Large intestine (tissue), 3 donors: ENCODE results near the gene UAP1L1. TPM values are rescaled to one million over a fixed set of nuclear protein-coding genes. Genes with fewer than 3 reads are reported as not detected.

ENCODE experiments used
- DNase-seq, 2 donors: peaks; one replicate each; pipeline versions ENCODE4 v3.0.0 to v3.0.0-alpha.2; 2013
- H3K27ac ChIP-seq: one replicate; pipeline ENCODE4 v1.5.1; 2013; ENCODE audit warnings: low read length
- H3K27me3 ChIP-seq: 2 replicates; pipeline ENCODE4 v1.6.1; 2013; ENCODE audit warnings: low read length; ENCODE audit not compliant: control insufficient read depth, insufficient read depth
- H3K36me3 ChIP-seq: 2 replicates; pipeline ENCODE4 v1.6.1; 2013; ENCODE audit warnings: low read length; ENCODE audit not compliant: control insufficient read depth, insufficient read depth
- H3K4me1 ChIP-seq: one replicate; pipeline ENCODE4 v1.6.1; 2013; ENCODE audit warnings: low read length; ENCODE audit not compliant: control insufficient read depth, insufficient read depth
- H3K4me3 ChIP-seq: one replicate; pipeline ENCODE4 v1.5.1; 2013; ENCODE audit warnings: low read length
- H3K9me3 ChIP-seq: one replicate; pipeline ENCODE4 v1.6.1; 2013; ENCODE audit warnings: mild to moderate bottlenecking, low read depth, low read length, moderate library complexity; ENCODE audit not compliant: control insufficient read depth
- WGBS: methylation state at CpG from one replicate; pipeline ENCODE4 v1.1.5; 2013; ENCODE audit warnings: low lambda C conversion rate; ENCODE audit not compliant: insufficient coverage; 5-methylcytosine and 5-hydroxymethylcytosine counted together
- polyA plus RNA-seq: library from polyadenylated mRNA; unstranded; fragments of 120-200 nt; gene quantifications from one replicate; pipeline ENCODE4 v1.2.1, GENCODE V29; 2013

Gene UAP1L1
- polyA plus RNA-seq, 1 donor, result 32.4 TPM

- WGBS, result no CpG with 5 or more reads among the region's 28 CpGs
- Histone ChIP-seq H3K4me3 (no peak overlapping the region), H3K27me3 (peaks cover 19% of the 10 kb centered on the region), H3K9me3 (peaks cover 11% of the 10 kb centered on the region), H3K4me1 (peaks cover 13% of the 10 kb centered on the region), H3K27ac (no peak overlapping the region), H3K36me3 (peaks cover 43% of the 10 kb centered on the region)
- DNase-seq, result no peak
These were observed 33.8 kb downstream of the UAP1L1 start for GRCh38 chr9:137110911-137111787.

GRCh38 chr9:137111788-137112563 lies 34.7 kb downstream of the UAP1L1 start:
- peaks cover 35% of the 10 kb centered on the region for H3K36me3 ChIP-seq
- no peak overlapping the region for H3K27ac ChIP-seq
- no CpG with 5 or more reads among the region's 35 CpGs for WGBS
- no peak overlapping the region for H3K4me3 ChIP-seq
- peaks cover 11% of the 10 kb centered on the region for H3K9me3 ChIP-seq
- H3K4me1 ChIP-seq, result peaks cover 15% of the 10 kb centered on the region
- peaks cover 21% of the 10 kb centered on the region for H3K27me3 ChIP-seq
- no peak for DNase-seq

- Histone ChIP-seq H3K27me3 (peaks cover 28% of the 10 kb centered on the region), H3K27ac (no peak overlapping the region), H3K9me3 (peaks cover 11% of the 10 kb centered on the region), H3K4me1 (peaks cover 20% of the 10 kb centered on the region), H3K4me3 (no peak overlapping the region), H3K36me3 (peaks cover 28% of the 10 kb centered on the region)
- WGBS, result no CpG with 5 or more reads among the region's 42 CpGs
- DNase-seq, result no peak
These were observed 35.5 kb downstream of the UAP1L1 start for GRCh38 chr9:137112564-137113384.

- peaks cover 20% of the 10 kb centered on the region for H3K36me3 ChIP-seq
- no peak for DNase-seq
- H3K4me1 ChIP-seq, result peaks cover 20% of the 10 kb centered on the region
- H3K27ac ChIP-seq, result no peak overlapping the region
- no CpG with 5 or more reads among the region's 66 CpGs for WGBS
- H3K9me3 ChIP-seq, result peaks cover 11% of the 10 kb centered on the region
- no peak overlapping the region for H3K4me3 ChIP-seq
- peaks cover 28% of the 10 kb centered on the region for H3K27me3 ChIP-seq
These were observed 36.3 kb downstream of the UAP1L1 start for GRCh38 chr9:137113385-137114159.

- peaks cover 13% of the 10 kb centered on the region for H3K36me3 ChIP-seq
- H3K9me3 ChIP-seq, result peaks cover 11% of the 10 kb centered on the region
- peaks cover 28% of the 10 kb centered on the region for H3K27me3 ChIP-seq
- peaks cover 20% of the 10 kb centered on the region for H3K4me1 ChIP-seq
- DNase-seq, result no peak
- WGBS, result no CpG with 5 or more reads among the region's 45 CpGs
- peak overlapping the region; percentile 38 for H3K4me3 ChIP-seq
- H3K27ac ChIP-seq, result no peak overlapping the region
These were observed 36.9 kb downstream of the UAP1L1 start for GRCh38 chr9:137114220-137114612.

GRCh38 chr9:137114613-137115393 lies 37.5 kb downstream of the UAP1L1 start, which contains the start of gene DPP7:
Gene DPP7, minus strand, starts transcription at chr9:137114733. Its CDS starts 20 bp downstream, at chr9:137114713.
- no peak within 1 kb of the TSS for H3K27ac ChIP-seq
- peaks cover 9% of the 10 kb centered on the region for H3K36me3 ChIP-seq
- no CpG with 5 or more reads among the region's 70 CpGs for WGBS

GRCh38 chr9:137115394-137116026 lies 38.2 kb downstream of the UAP1L1 start:
- no CpG with 5 or more reads among the region's 21 CpGs for WGBS
- Histone ChIP-seq H3K4me1 (peaks cover 20% of the 10 kb centered on the region), H3K27ac (no peak overlapping the region), H3K4me3 (no peak overlapping the region), H3K27me3 (peaks cover 28% of the 10 kb centered on the region), H3K9me3 (peaks cover 11% of the 10 kb centered on the region), H3K36me3 (peaks cover 5% of the 10 kb centered on the region)
- no peak for DNase-seq

More at GRCh38 chr9:137114613-137115393, 37.5 kb downstream of the UAP1L1 start, which contains the start of gene DPP7:
- Histone ChIP-seq H3K27me3 (peaks cover 28% of the 10 kb centered on the region), H3K9me3 (peaks cover 11% of the 10 kb centered on the region), H3K4me1 (peaks cover 20% of the 10 kb centered on the region), H3K4me3 (peak within 1 kb of the TSS; percentile 38)
- peak; percentile 43 to 81 for DNase-seq

GRCh38 chr9:137116027-137116507 lies 38.8 kb downstream of the UAP1L1 start:
- no peak overlapping the region for H3K27ac ChIP-seq

More at GRCh38 chr9:137116027-137116507, 38.8 kb downstream of the UAP1L1 start:
- Histone ChIP-seq H3K27me3 (peaks cover 28% of the 10 kb centered on the region), H3K9me3 (peaks cover 11% of the 10 kb centered on the region), H3K36me3 (peaks cover 5% of the 10 kb centered on the region), H3K4me3 (no peak overlapping the region), H3K4me1 (peaks cover 20% of the 10 kb centered on the region)
- no peak for DNase-seq
- no CpG with 5 or more reads among the region's 6 CpGs for WGBS
